Memory B cell (primary cell): ENCODE results near the gene IDE.
"Not testable (repeated sequence)": the region's sequence is repeated elsewhere in the genome, so short reads cannot be mapped to it uniquely, and the experiment has no call there.

Experiments used
- ATAC-seq: fragments of 150-1000 bp; cut with Tn5 transposase; 2 replicates; pipeline ENCODE4 v1.10.0; 2021; ENCODE audit warnings: low read depth, mild to moderate bottlenecking, moderate library complexity
- DNase-seq, 2 donors: peaks; one replicate each; pipeline ENCODE4 v3.0.0; 2022; ENCODE audit warnings: low spot score in 2 of 2
- H3K27ac Mint-ChIP-seq: one replicate; pipeline ENCODE4 v1.8.0; 2022; ENCODE audit warnings: mild to moderate bottlenecking, moderate library complexity, mixed read lengths
- H3K27me3 Mint-ChIP-seq: one replicate; pipeline ENCODE4 v1.8.0; 2022; ENCODE audit warnings: mixed read lengths
- H3K36me3 Mint-ChIP-seq: one replicate; pipeline ENCODE4 v1.8.0; 2022; ENCODE audit warnings: mild to moderate bottlenecking, mixed read lengths
- H3K4me1 Mint-ChIP-seq: one replicate; pipeline ENCODE4 v1.8.0; 2022; ENCODE audit warnings: mixed read lengths
- H3K4me3 Mint-ChIP-seq: one replicate; pipeline ENCODE4 v1.8.0; 2022; ENCODE audit warnings: mild to moderate bottlenecking, moderate library complexity, mixed read lengths
- H3K9me3 Mint-ChIP-seq: one replicate; pipeline ENCODE4 v1.8.0; 2022; ENCODE audit warnings: mixed read lengths

The IDE gene

DNA sequence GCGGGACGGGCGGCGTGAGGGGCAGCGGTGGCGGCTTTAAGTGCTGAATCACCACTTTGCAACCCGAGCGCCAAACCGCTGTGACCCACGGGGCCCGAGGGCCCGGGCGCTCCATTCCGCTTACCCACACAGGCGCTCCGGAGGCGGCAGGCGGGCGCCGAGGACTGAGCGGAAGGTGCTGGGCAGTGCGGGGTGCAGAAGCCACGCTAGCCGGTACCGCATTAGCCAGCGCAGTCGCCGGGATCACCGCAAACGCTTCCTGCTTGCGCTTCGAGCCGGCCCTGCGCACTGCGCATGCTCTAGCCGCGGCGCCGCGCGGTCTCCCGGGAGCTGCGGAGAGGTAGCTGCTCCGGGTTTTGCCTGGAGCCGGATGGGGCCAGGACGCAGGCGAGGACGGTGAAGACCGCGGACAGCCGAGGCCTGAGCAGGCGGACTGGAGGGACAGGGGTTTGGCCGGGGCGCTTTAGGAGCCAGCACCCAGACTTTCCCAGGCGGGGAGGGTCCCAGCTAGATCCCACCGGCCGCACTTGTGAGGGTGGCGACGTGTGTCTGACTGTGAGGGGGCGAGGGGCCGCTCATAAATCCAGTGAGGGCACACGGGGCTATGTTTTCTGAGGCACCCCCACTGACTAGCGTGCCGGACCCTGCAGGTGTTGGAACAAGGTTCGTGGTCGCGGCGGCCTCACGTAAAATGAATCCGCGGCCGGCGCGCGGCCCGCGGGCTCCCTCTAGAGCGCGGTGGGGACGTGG lies at the start of gene IDE:
IDE (minus strand) TSS at position 296 of the 750 bp plus-strand sequence; CDS start at position 222, 74 bp downstream.
- Mint-ChIP-seq H3K27ac (peak within 1 kb of the TSS; percentile 84), H3K36me3 (no peaks in the 10 kb centered on the region), H3K9me3 (no peaks in the 10 kb centered on the region), H3K4me1 (peaks cover 24% of the 10 kb centered on the region), H3K4me3 (peak within 1 kb of the TSS; percentile 91), H3K27me3 (no peaks in the 10 kb centered on the region)
- DNase-seq: peak; percentile 74 to 78
- peak; percentile 80 for ATAC-seq

- no peak overlapping the region for H3K4me3 Mint-ChIP-seq
- H3K27ac Mint-ChIP-seq: no peak overlapping the region
- no peak for DNase-seq
- no peaks in the 10 kb centered on the region for H3K27me3 Mint-ChIP-seq
- H3K36me3 Mint-ChIP-seq: peaks cover 9% of the 10 kb centered on the region
- H3K9me3 Mint-ChIP-seq: peaks cover 3% of the 10 kb centered on the region
- no peaks in the 10 kb centered on the region for H3K4me1 Mint-ChIP-seq
- ATAC-seq: no peak
These were observed 45.5 kb upstream of the IDE start for GRCh38 chr10:92619368-92619767.

DNA sequence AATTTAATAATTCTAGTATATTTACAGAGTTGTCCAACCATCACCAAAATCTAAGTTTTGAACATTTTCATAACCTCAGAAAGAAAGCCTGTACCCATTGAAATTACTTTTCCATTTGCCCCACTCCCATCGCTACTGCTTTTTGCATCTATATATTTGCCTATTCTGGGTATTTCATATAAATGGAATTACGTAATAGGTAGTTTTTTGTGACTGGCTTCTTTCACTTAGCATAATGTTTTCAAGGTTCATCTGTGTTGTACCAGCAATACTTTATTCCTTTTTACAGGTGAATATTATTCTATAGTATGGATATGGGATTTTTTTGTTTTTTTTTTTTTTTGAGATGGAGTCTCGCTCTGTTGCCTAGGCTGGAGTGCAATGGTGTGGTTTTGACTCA lies 41.6 kb upstream of the IDE start:
- no peak for ATAC-seq

GRCh38 chr10:92604841-92605240 lies 30.9 kb upstream of the IDE start:
- no peak for DNase-seq
- no peak overlapping the region for H3K27ac Mint-ChIP-seq
- H3K4me3 Mint-ChIP-seq: no peak overlapping the region
- H3K27me3 Mint-ChIP-seq: no peaks in the 10 kb centered on the region
- no peaks in the 10 kb centered on the region for H3K9me3 Mint-ChIP-seq
- H3K4me1 Mint-ChIP-seq: peaks cover 14% of the 10 kb centered on the region
- peaks cover 9% of the 10 kb centered on the region for H3K36me3 Mint-ChIP-seq
- ATAC-seq: no peak

More for the DNA sequence above, 41.6 kb upstream of the IDE start:
- Mint-ChIP-seq H3K9me3 (no peaks in the 10 kb centered on the region), H3K27ac (peak overlapping the region; percentile 38), H3K27me3 (no peaks in the 10 kb centered on the region), H3K36me3 (peaks cover 1% of the 10 kb centered on the region), H3K4me3 (no peak overlapping the region), H3K4me1 (no peaks in the 10 kb centered on the region)
- no peak for DNase-seq

GRCh38 chr10:92598321-92598720 lies 24.4 kb upstream of the IDE start:
- no peak for ATAC-seq
- no peaks in the 10 kb centered on the region for H3K27me3 Mint-ChIP-seq
- no peaks in the 10 kb centered on the region for H3K36me3 Mint-ChIP-seq
- H3K9me3 Mint-ChIP-seq: no peaks in the 10 kb centered on the region
- no peak for DNase-seq
- no peak overlapping the region for H3K27ac Mint-ChIP-seq
- no peak overlapping the region for H3K4me3 Mint-ChIP-seq
- peaks cover 19% of the 10 kb centered on the region for H3K4me1 Mint-ChIP-seq

DNA sequence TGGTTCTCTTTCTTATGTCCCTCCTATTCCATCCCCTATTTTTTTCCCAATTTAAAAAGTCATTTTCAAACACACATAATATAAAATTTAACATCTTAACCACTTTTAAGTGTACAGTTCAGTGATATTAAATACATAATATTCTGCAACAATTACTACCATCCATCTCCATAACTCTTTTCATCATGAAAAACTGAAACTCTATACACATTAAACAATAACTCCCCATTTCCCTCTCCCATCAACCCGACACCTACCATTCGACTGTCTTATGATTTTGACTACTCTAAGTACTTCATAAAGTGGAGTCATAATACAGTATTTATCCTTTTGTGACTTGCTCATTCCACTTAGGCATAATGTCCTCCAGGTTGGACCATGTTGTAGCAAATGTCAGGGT lies 21.6 kb upstream of the IDE start:
- ATAC-seq: no peak
- H3K36me3 Mint-ChIP-seq: no peaks in the 10 kb centered on the region
- H3K27ac Mint-ChIP-seq: no peak overlapping the region
- no peak for DNase-seq
- no peaks in the 10 kb centered on the region for H3K27me3 Mint-ChIP-seq
- no peaks in the 10 kb centered on the region for H3K9me3 Mint-ChIP-seq
- peaks cover 21% of the 10 kb centered on the region for H3K4me1 Mint-ChIP-seq
- peak overlapping the region; percentile 1 for H3K4me3 Mint-ChIP-seq

DNA sequence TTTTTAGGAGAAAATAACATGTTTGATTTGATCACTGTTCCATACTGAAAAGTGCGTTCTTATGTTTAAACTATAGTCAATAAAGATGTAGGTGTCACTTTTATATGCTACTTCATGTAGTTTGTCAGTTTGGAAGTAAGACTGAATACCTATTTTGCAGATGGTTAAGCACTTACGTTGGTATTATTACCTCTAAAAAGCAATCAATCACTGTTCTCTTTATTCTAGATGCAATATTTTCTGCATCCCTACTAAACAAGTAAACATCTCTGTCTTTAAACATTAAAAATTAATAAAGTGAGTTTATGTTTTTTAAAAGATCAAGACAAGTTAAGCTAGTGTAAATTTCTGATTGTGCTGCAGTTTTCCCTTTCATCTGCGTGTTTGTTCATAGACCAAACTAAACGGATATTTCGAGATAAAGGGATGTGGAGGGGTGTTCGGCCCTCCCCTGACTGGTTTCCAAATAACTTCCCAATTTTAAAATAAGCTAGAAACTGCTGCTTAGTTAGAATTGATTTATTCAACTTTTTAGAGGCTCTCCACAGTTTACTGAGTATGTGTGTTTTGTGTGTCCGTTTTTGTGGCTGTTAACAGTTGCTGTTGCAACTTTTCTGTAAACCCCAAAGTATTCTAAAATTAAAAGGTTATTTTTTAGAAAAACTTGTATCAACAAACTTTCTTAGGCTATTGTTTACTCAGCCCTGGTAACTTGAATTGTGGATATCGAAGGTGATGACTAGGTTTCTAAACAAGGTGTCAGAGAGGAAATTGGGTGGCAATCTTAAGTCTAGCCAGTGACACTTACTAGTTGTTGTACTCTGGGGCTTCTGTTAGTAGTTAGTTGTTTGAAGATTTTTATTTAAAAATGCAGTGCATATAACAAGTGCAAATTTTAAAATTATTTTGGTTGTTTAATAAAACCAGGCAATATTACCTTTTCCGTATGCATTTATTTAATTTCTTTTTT lies 20.0 kb upstream of the IDE start:
- DNase-seq (no peak), ATAC-seq (no peak)
- Mint-ChIP-seq H3K9me3 (no peaks in the 10 kb centered on the region), H3K27ac (no peak overlapping the region), H3K4me1 (peaks cover 26% of the 10 kb centered on the region), H3K27me3 (no peaks in the 10 kb centered on the region), H3K4me3 (peak overlapping the region; percentile 98), H3K36me3 (no peaks in the 10 kb centered on the region)

DNA sequence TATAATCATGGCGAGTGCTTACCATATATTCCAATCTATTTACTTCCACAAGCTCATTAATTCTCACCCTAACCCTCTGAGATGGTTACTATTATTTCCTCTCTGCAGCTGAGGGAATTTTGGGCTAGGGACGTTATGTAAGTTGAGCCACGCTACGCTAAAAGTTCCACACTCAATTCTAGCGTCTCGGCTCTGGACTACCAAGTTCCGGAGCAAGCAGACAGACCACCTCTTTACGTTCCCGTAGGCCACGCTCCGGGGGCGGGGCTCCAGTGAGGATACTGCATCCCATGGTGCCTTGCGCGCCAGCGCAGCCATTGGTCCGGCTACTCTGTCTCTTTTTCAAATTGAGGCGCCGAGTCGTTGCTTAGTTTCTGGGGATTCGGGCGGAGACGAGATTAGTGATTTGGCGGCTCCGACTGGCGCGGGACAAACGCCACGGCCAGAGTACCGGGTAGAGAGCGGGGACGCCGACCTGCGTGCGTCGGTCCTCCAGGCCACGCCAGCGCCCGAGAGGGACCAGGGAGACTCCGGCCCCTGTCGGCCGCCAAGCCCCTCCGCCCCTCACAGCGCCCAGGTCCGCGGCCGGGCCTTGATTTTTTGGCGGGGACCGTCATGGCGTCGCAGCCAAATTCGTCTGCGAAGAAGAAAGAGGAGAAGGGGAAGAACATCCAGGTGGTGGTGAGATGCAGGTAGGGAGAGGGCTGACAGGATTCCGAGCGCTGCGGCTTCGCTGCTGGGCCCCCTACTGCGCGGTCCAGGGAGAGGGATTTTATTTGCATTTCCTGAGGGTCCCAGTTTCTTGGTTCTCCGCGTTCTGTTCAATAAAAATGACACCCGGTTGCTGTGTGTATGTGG lies 19.1 kb upstream of the IDE start, which contains the start of gene KIF11:
KIF11 (plus strand) TSS at position 370 of the 858 bp plus-strand sequence; CDS start at position 616, 246 bp downstream.
- Mint-ChIP-seq H3K36me3 (no peaks in the 10 kb centered on the region), H3K27ac (peak within 1 kb of the TSS; percentile 97), H3K9me3 (no peaks in the 10 kb centered on the region), H3K27me3 (no peaks in the 10 kb centered on the region), H3K4me1 (peaks cover 26% of the 10 kb centered on the region), H3K4me3 (peak within 1 kb of the TSS; percentile 98)
- peak; percentile 76 for ATAC-seq
- DNase-seq: peak; percentile 89 to 91

GRCh38 chr10:92591550-92592022 lies 17.7 kb upstream of the IDE start:
- peak; percentile 77 to 85 for DNase-seq
- peak overlapping the region; percentile 97 for H3K27ac Mint-ChIP-seq
- peak overlapping the region; percentile 98 for H3K4me3 Mint-ChIP-seq
- no peaks in the 10 kb centered on the region for H3K9me3 Mint-ChIP-seq
- no peaks in the 10 kb centered on the region for H3K27me3 Mint-ChIP-seq
- ATAC-seq: peak; percentile 81
- H3K4me1 Mint-ChIP-seq: peaks cover 24% of the 10 kb centered on the region
- H3K36me3 Mint-ChIP-seq: no peaks in the 10 kb centered on the region

DNA sequence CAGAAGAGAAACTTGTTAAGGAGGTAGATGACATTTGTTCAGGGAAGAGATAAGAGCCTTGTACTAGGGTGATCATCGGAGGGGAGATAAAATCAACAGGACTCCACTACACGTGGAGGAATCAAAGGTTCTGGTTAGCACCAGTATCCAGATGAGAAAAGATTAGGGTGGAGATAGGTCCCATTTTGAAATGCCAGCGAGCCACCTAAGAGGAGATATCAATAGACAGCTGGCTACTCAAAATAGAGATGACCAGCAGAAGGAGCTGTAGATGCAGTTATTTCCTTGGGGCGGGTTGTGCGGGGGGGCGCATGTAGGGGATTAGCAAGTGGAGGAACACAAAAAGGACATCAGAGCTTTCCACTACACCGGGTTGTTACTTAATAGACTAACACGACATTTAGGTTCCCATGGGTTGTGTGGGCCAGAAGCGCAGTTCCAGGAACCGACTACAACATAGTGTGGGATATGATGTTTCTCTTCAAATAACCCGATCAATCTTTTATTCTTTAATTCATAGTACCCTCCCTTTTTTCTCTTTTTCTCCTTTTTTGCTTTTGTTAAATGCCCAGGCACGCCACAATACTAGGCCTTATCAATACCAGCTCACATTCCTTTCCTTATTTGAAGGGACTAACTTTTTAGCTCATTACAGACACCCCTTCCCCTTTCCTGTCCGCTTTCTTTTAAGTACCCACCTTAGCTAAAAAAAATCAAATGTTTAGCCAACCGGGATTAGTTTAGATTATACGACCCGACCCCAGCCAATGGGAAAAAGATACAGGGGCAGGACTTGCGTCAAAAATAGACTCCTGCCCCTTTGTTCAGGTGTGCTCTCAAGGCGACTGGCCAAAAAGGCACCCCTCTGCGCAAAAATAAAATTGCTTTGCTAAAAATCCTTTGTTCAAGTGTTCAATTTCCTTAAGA lies 17.0 kb upstream of the IDE start:
- Mint-ChIP-seq H3K4me1 (peaks cover 24% of the 10 kb centered on the region), H3K27me3 (no peaks in the 10 kb centered on the region), H3K9me3 (no peaks in the 10 kb centered on the region), H3K36me3 (no peaks in the 10 kb centered on the region), H3K4me3 (peak overlapping the region; percentile 98), H3K27ac (peak overlapping the region; percentile 97)
- peak; percentile 37 to 53 for DNase-seq
- ATAC-seq: peak; percentile 12

DNA sequence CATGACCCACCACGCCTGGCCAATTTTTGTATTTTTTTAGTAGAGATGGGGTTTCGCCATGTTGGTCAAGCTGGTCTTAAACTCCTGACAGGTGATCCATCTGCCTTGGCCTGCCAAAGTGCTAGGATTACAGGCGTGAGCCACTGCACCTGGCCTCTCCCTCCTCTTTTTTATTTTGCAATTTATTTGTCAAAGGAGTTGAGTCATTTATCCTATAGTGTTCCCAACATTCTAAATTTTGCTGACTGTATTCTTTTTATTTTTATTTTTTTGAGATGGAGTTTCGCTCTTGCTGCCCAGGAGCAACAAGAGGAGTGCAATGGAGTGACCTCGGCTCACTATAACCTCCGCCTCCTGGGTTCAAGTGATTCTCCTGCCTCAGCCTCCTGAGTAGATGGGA lies 8.5 kb upstream of the IDE start:
- not testable (repeated sequence) for H3K27ac Mint-ChIP-seq, H3K4me1 Mint-ChIP-seq, DNase-seq, H3K36me3 Mint-ChIP-seq, H3K9me3 Mint-ChIP-seq, ATAC-seq, H3K27me3 Mint-ChIP-seq, H3K4me3 Mint-ChIP-seq

- Mint-ChIP-seq H3K4me1 (peaks cover 16% of the 10 kb centered on the region), H3K27me3 (no peaks in the 10 kb centered on the region), H3K9me3 (no peaks in the 10 kb centered on the region), H3K27ac (no peak overlapping the region), H3K36me3 (no peaks in the 10 kb centered on the region), H3K4me3 (no peak overlapping the region)
- no peak for ATAC-seq
- DNase-seq: no peak
These were observed 2.1 kb upstream of the IDE start for GRCh38 chr10:92575961-92576360.
